ENCODE measurements around the gene WDR59. TPM values are rescaled to one million over a fixed set of nuclear protein-coding genes. Genes with fewer than 3 reads are reported as not detected.
A peak's percentile ranks its signal among the peaks of the same experiment; 100 is the strongest.
"Not testable (repeated sequence)": the region's sequence is repeated elsewhere in the genome, so short reads cannot be mapped to it uniquely, and the experiment has no call there.

The WDR59 gene
- total and polyA plus RNA-seq, 7 donors, result 6.2 to 40.7 (median 20.3) TPM

DNA sequence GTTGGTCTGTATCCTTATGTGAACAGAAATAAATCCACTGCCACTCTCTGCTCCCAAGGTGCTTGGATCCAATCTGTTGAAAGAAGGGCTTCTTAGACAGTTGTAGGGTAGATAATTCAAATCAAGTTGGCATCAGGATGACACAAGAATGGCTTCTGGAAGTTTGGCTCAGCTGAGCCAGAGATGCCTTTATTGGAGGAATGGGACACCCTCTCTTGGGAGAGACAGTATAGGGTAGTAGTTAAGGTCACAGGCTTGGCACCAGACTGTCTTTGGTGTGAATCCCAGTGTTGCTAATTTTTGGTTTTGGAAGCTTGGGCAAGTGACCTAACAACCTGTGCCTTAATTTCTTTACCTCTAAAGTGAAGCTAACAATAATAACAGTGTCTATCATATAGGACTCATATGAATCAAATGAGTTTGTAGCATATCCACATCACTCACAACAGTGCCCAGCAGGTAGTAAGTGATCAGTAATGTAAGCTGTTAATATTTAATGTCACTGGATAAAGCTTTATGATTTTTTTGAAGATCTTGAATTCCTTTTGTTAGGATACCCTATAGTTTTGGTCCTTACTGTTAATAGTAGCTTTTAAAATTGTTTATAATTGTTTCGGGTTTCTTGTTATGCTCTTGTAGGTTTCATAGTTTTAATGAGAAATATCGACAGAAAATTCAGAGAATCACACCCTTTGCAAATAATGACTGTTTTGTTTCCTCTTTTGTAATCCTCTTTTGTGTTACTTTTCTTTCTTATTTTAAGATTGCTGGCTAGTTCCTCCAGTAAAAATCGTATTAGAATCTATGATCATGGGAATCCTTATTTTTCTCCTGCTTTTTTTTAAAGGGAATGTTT is 33.0 kb upstream of the WDR59 start:
- Histone ChIP-seq H3K27me3 (no peaks in the 10 kb centered on the region), H3K9me3 (peaks cover 0 to 2% (median 0%) of the 10 kb centered on the region in 4 donors), H3K27ac (peak overlapping the region in 3 of 4 donors; percentile 43 to 63 (median 53)), H3K4me1 (peaks cover 0 to 41% (median 22%) of the 10 kb centered on the region in 4 donors), H3K4me3 (no peak overlapping the region), H3K36me3 (no peaks in the 10 kb centered on the region)
- 40 to 48% methylated on average over 3 of the region's 3 CpGs for WGBS, 2 donors
- DNase-seq, result no peak
- TF ChIP-seq EP300 (IDR thresholded peaks at IDR 0.05) (no peak), POLR2AphosphoS5 (IDR thresholded peaks at IDR 0.05) (no peak), POLR2A (IDR thresholded peaks at IDR 0.05) (no peak)
- TF ChIP-seq, protein P1, sequence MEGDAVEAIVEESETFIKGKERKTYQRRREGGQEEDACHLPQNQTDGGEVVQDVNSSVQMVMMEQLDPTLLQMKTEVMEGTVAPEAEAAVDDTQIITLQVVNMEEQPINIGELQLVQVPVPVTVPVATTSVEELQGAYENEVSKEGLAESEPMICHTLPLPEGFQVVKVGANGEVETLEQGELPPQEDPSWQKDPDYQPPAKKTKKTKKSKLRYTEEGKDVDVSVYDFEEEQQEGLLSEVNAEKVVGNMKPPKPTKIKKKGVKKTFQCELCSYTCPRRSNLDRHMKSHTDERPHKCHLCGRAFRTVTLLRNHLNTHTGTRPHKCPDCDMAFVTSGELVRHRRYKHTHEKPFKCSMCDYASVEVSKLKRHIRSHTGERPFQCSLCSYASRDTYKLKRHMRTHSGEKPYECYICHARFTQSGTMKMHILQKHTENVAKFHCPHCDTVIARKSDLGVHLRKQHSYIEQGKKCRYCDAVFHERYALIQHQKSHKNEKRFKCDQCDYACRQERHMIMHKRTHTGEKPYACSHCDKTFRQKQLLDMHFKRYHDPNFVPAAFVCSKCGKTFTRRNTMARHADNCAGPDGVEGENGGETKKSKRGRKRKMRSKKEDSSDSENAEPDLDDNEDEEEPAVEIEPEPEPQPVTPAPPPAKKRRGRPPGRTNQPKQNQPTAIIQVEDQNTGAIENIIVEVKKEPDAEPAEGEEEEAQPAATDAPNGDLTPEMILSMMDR (IDR thresholded peaks at IDR 0.05), result no peak
- intact Hi-C loops (cut with DNase I), result no loop called here

DNA sequence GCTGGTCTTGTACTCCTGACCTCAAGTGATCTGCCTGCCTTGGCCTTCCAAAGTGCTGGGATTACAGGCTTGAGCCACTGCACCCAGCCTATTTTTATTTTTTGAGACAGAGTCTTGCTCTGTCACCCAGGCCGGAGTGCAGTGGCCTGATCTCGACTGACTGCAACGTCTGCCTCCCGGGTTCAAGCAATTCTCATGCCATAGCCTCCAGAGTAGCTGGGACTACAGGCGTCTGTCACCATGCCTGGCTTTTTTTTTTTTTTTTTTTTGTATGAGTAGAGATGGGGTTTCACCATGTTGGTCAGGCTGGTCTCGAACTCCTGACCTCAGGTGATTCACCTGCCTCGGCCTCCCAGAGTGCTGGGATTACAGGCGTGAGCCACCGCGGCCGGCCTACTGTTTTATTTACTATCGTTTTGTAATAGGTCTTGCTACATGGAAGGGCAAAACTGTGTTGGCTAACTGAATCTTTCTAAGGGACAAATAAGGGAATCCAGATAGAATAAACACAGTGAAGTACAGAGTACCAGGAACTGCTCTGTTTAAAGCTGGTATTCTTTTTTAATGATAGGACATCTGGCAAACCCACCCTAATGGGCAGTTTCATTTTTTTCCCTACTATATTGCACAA is 31.6 kb upstream of the WDR59 start:
- H3K27me3 ChIP-seq; DNase-seq; intact Hi-C loops (cut with DNase I); H3K36me3 ChIP-seq; H3K4me3 ChIP-seq; H3K9me3 ChIP-seq: not testable (repeated sequence)
- peak in 1 of 4 donors; percentile 9 for TF ChIP-seq POLR2AphosphoS5 (IDR thresholded peaks at IDR 0.05)
- Histone ChIP-seq H3K4me1 (peaks cover 0 to 55% (median 32%) of the 10 kb centered on the region in 4 donors), H3K27ac (peak overlapping the region in 3 of 4 donors; percentile 43 to 63 (median 50))
- 89 to 95% methylated on average over 12 of the region's 12 CpGs for WGBS, 2 donors

DNA sequence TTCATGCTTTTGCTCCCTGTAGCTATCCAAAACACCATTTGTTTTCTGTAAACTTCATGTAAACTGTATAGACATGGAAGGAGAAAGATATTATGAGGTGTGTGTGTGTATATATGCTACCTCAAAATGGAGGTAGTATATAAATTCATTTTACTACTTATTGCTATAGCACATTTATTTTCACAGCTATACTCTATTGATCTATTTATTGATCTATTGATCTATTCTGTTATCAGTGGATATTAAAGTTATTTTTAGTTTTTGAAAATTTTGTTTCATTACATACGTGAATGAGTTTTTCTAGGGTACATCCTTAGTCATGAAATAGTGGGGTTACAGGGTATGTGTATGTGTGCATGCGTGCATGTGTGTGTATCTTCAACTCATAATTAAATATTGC is 29.4 kb upstream of the WDR59 start:
- Histone ChIP-seq H3K27me3 (no peaks in the 10 kb centered on the region), H3K27ac (peak overlapping the region in 2 of 4 donors; percentile 82 to 83), H3K36me3 (no peaks in the 10 kb centered on the region), H3K4me3 (no peak overlapping the region), H3K9me3 (no peaks in the 10 kb centered on the region), H3K4me1 (peaks cover 0 to 65% (median 45%) of the 10 kb centered on the region in 4 donors)
- no peak for DNase-seq
- intact Hi-C loops (cut with DNase I), result no loop called here
- no peak for TF ChIP-seq POLR2AphosphoS5 (IDR thresholded peaks at IDR 0.05)
- TF ChIP-seq, protein P1 (IDR thresholded peaks at IDR 0.05), result no peak
- no peak for TF ChIP-seq EP300 (IDR thresholded peaks at IDR 0.05)
- TF ChIP-seq POLR2A (IDR thresholded peaks at IDR 0.05), result no peak
- 99% methylated on average over 2 of the region's 2 CpGs for WGBS, 2 donors

DNA sequence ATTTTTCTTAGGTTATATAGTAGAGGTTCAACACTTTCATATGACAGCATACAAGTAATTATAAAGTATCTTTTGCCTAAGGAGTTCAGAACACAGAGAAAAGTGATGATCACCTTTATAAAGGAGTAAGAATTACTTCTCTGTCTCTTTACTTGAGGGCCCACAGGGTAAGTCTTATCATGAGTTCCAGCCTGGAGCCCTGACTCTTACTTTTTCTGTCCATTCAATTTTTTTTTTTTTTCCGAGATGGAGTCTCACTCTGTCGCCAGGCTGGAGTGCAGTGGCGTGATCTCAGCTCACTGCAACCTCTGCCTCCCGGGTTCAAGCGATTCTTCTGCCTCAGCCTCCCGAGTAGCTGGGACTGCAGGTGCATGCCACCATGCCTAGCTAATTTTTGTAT is 28.2 kb upstream of the WDR59 start:
- H3K27me3 ChIP-seq; intact Hi-C loops (cut with DNase I); H3K4me3 ChIP-seq; H3K9me3 ChIP-seq; H3K36me3 ChIP-seq; DNase-seq: not testable (repeated sequence)
- H3K4me1 ChIP-seq, result peaks cover 0 to 61% (median 46%) of the 10 kb centered on the region in 4 donors
- H3K27ac ChIP-seq, result peak overlapping the region; percentile 69 to 83 (median 82)
- 95 to 97% methylated on average over 6 of the region's 6 CpGs for WGBS, 2 donors

DNA sequence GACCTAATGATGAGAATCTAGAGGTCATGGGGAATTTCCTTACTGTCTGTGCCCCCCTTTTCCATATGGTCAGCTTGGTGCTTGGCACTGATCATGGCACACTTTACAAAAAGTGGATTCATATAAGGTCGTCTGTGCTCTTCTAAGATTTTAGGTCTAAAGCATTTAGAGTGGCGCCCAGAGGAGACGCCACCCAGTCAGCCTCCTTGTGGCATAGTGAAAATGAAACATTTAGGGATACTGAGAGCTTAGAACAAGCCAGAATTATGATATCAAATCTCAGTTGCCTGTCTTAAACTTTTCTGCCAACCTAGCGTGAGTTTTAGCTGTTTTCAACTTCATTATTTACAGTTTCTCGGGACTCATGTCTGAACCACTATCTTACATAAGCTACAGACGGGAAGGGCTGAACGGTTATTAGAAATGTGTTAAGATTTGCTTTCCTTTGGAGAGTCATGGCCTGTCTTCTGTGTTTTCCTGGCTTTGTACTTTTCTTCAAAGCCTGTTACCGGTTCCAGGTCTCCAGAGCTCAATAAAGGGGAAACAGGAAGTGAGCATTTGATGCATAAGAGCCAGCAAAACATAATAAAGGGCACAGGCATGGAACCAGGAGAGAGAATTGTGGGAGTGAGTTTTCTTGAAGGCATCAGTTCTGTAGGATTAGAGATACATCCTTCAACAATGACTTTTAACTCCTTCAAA is 27.6 kb upstream of the WDR59 start:
- H3K36me3 ChIP-seq, result no peaks in the 10 kb centered on the region
- 52 to 71% methylated on average over 8 of the region's 8 CpGs for WGBS, 2 donors
- intact Hi-C loops (cut with DNase I), result no loop called here
- H3K4me3 ChIP-seq, result no peak overlapping the region
- no peak for DNase-seq
- TF ChIP-seq EP300 (IDR thresholded peaks at IDR 0.05) (peak in 1 of 4 donors; percentile 7), POLR2A (IDR thresholded peaks at IDR 0.05) (no peak), POLR2AphosphoS5 (IDR thresholded peaks at IDR 0.05) (peak in 1 of 4 donors; percentile 17)
- peaks cover 0 to 61% (median 45%) of the 10 kb centered on the region in 4 donors for H3K4me1 ChIP-seq
- H3K27me3 ChIP-seq, result no peaks in the 10 kb centered on the region
- peak overlapping the region; percentile 69 to 83 (median 82) for H3K27ac ChIP-seq
- H3K9me3 ChIP-seq, result no peaks in the 10 kb centered on the region
